GM23248 (cell line): Measurements from ENCODE around the gene ZFP92.

Source experiments
- EZH2 ChIP-seq: fragments of 200-600 bp; sonication (generic); IDR thresholded peaks from 2 replicates; pipeline ENCODE4 v1.6.1; 2018; ENCODE audit warnings: antibody characterized with exemption, mild to moderate bottlenecking; ENCODE audit not compliant: insufficient read depth, poor library complexity, severe bottlenecking
- EZH2phosphoT487 ChIP-seq: fragments of 200-600 bp; sonication (generic); IDR thresholded peaks from 2 replicates; pipeline ENCODE4 v1.6.1; 2018; ENCODE audit warnings: antibody characterized with exemption, moderate library complexity, mild to moderate bottlenecking, low read depth; ENCODE audit not compliant: insufficient read depth

DNA sequence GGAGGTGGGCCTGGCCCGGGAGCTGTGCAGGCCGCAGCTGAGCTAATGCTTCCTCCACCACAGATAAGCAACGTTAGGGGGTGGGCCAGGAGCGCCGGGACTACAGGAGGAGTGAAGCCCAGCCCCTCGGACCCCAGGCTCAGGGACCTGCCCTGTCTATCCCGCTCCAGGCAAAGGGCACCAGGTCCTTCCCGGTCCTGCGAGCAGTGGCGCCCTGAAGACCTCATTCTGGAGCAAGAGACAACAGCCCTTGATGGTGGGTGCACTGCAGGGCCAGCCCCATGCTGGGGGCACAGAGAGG is 35.3 kb downstream of the ZFP92 start:
- TF ChIP-seq EZH2, result no peak
- no peak for TF ChIP-seq EZH2phosphoT487
